Panc1 (cell line): ENCODE measurements around the gene HOMER2.

Experiments used
- POLR2AphosphoS5 ChIP-seq: IDR thresholded peaks from 2 replicates; pipeline ENCODE4 v1.6.1; 2012; ENCODE audit warnings: mild to moderate bottlenecking, low read depth, low read length, moderate library complexity
- TF ChIP-seq, protein P1 (sequence below): fragments of 450-650 bp; IDR thresholded peaks from 2 replicates; pipeline ENCODE4 v1.5.1; 2017; ENCODE audit warnings: mild to moderate bottlenecking

DNA sequence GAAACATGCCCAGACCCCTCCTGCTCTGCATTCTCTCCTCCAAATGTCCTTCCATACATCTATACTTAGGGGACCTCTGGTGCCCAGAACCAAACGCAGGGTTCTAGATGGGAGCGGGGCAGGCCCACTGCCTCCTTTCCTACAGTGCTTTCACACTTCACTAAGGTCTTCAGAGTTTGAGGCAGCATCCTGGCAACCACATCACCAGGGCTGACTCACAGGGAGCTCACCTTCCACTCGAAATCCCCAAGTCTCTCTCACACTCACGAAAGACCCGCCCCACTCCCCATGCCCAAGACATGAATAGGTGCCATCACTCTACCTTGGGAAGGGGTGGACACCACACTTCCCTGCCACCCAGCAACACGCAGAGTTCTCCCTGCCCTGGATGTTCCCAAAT is 18.9 kb downstream of the HOMER2 start:
- TF ChIP-seq, protein P1, sequence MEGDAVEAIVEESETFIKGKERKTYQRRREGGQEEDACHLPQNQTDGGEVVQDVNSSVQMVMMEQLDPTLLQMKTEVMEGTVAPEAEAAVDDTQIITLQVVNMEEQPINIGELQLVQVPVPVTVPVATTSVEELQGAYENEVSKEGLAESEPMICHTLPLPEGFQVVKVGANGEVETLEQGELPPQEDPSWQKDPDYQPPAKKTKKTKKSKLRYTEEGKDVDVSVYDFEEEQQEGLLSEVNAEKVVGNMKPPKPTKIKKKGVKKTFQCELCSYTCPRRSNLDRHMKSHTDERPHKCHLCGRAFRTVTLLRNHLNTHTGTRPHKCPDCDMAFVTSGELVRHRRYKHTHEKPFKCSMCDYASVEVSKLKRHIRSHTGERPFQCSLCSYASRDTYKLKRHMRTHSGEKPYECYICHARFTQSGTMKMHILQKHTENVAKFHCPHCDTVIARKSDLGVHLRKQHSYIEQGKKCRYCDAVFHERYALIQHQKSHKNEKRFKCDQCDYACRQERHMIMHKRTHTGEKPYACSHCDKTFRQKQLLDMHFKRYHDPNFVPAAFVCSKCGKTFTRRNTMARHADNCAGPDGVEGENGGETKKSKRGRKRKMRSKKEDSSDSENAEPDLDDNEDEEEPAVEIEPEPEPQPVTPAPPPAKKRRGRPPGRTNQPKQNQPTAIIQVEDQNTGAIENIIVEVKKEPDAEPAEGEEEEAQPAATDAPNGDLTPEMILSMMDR, result no peak
- no peak for TF ChIP-seq POLR2AphosphoS5
